Fibroblast of lung (primary cell): ENCODE data around the gene ITGA3.

ENCODE experiments used
- CTCF ChIP-seq, 2 donors: IDR thresholded peaks in 1 of 2; conservative IDR thresholded peaks in 1 of 2; 1 replicate in 1 of 2; 2 replicates in 1 of 2; pipeline ENCODE4 v1.5.1; 2011 to 2012; ENCODE audit warnings: low read length in 2 of 2, control low read depth in 1 of 2, inconsistent platforms in 1 of 2, low read depth in 1 of 2, mild to moderate bottlenecking in 1 of 2
- EZH2 ChIP-seq: IDR thresholded peaks from 2 replicates; pipeline ENCODE4 v1.5.1; 2012; ENCODE audit warnings: low read length, control low read depth, mild to moderate bottlenecking; ENCODE audit errors: missing control alignments

- no peak for TF ChIP-seq CTCF (conservative IDR thresholded peaks at IDR 0.05 in 1 of 2, IDR thresholded peaks at IDR 0.05 in 1 of 2; ENCODE audit: low read depth in 1 of 2, low read length in 2 of 2)
- no peak for TF ChIP-seq EZH2
Measured at GRCh38 chr17:50100921-50101345, 45.0 kb downstream of the ITGA3 start.
